ENCODE results near the gene GBF1. TPM values are rescaled to one million over a fixed set of nuclear protein-coding genes. Genes with fewer than 3 reads are reported as not detected.
A peak's percentile ranks its signal among the peaks of the same experiment; 100 is the strongest.

Gene GBF1
- total RNA-seq, 1 experiment from 2014 or later, result 50.6 TPM

- TF ChIP-seq CTCF (IDR thresholded peaks at IDR 0.05; ENCODE audit: unreplicated experiment), result no peak
- intact Hi-C loops (cut with micrococcal nuclease), result no loop called here
- Mint-ChIP-seq H3K36me3 (ENCODE audit: insufficient read depth, unreplicated experiment) (no peaks in the 10 kb centered on the region), H3K27ac (ENCODE audit: low read depth, unreplicated experiment) (no peak overlapping the region), H3K9me3 (ENCODE audit: unreplicated experiment) (no peaks in the 10 kb centered on the region), H3K4me1 (ENCODE audit: insufficient read depth, unreplicated experiment) (no peaks in the 10 kb centered on the region), H3K4me3 (ENCODE audit: unreplicated experiment) (no peak overlapping the region), H3K27me3 (ENCODE audit: insufficient read depth, unreplicated experiment) (peaks cover 22% of the 10 kb centered on the region)
- CTCF ChIA-PET, result interaction anchor here (0.6 to 4.5 kb wide), 4 partner anchors 9 to 266 kb away, joined by 3 to 24 read pairs (median 4); no protein-coding TSS in a partner anchor
- POLR2A ChIA-PET, result interaction anchor here (0.6 to 1.2 kb wide), 5 partner anchors 20 to 125 kb away, joined by 3 to 5 read pairs (median 3); no protein-coding TSS in a partner anchor
- BruUV-seq (replicated peaks), result no TSS peak
- no peak for DNase-seq (ENCODE audit: unreplicated experiment)
Measured at GRCh38 chr10:102219370-102219769, 26.0 kb upstream of the GBF1 start.

- CTCF ChIA-PET, result interaction anchor here (1.0 to 4.5 kb wide), 3 partner anchors 9 to 130 kb away, joined by 4 to 24 read pairs (median 10); no protein-coding TSS in a partner anchor
Measured at GRCh38 chr10:102220612-102221011, 24.7 kb upstream of the GBF1 start.

GRCh38 chr10:102222797-102223196 is 22.5 kb upstream of the GBF1 start:
- Mint-ChIP-seq H3K4me1 (ENCODE audit: insufficient read depth, unreplicated experiment) (peaks cover 22% of the 10 kb centered on the region), H3K4me3 (ENCODE audit: unreplicated experiment) (no peak overlapping the region), H3K36me3 (ENCODE audit: insufficient read depth, unreplicated experiment) (no peaks in the 10 kb centered on the region), H3K27me3 (ENCODE audit: insufficient read depth, unreplicated experiment) (peaks cover 30% of the 10 kb centered on the region), H3K27ac (ENCODE audit: low read depth, unreplicated experiment) (no peak overlapping the region), H3K9me3 (ENCODE audit: unreplicated experiment) (no peaks in the 10 kb centered on the region)
- intact Hi-C loops (cut with micrococcal nuclease), result loop anchor here (10.0 kb wide), 1 partner anchor 202 kb away; the partner anchor contains the start of gene FBXL15
- no TSS peak for BruUV-seq (replicated peaks)
- POLR2A ChIA-PET, result interaction anchor here (0.6 kb wide), 1 partner anchor 24 kb away, joined by 3 read pairs; no protein-coding TSS in a partner anchor
- DNase-seq (ENCODE audit: unreplicated experiment), result no peak
- CTCF ChIA-PET, result interaction anchor here (0.7 to 17.5 kb wide), 2 partner anchors 16 to 129 kb away, joined by 3 to 354 read pairs; no protein-coding TSS in a partner anchor
- no peak for TF ChIP-seq CTCF (IDR thresholded peaks at IDR 0.05; ENCODE audit: unreplicated experiment)

More at GRCh38 chr10:102220612-102221011, 24.7 kb upstream of the GBF1 start:
- DNase-seq (ENCODE audit: unreplicated experiment), result peak; percentile 21
- no peaks in the 10 kb centered on the region for H3K9me3 Mint-ChIP-seq (ENCODE audit: unreplicated experiment)
- POLR2A ChIA-PET, result interaction anchor here (0.5 kb wide), 1 partner anchor 89 kb away, joined by 3 read pairs; no protein-coding TSS in a partner anchor
- H3K4me3 Mint-ChIP-seq (ENCODE audit: unreplicated experiment), result no peak overlapping the region
- no peak for TF ChIP-seq CTCF (IDR thresholded peaks at IDR 0.05; ENCODE audit: unreplicated experiment)
- no peaks in the 10 kb centered on the region for H3K36me3 Mint-ChIP-seq (ENCODE audit: insufficient read depth, unreplicated experiment)
- H3K27ac Mint-ChIP-seq (ENCODE audit: low read depth, unreplicated experiment), result no peak overlapping the region
- intact Hi-C loops (cut with micrococcal nuclease), result loop anchor here (10.0 kb wide), 1 partner anchor 204 kb away; the partner anchor contains the start of gene FBXL15
- H3K27me3 Mint-ChIP-seq (ENCODE audit: insufficient read depth, unreplicated experiment), result peaks cover 25% of the 10 kb centered on the region
- no TSS peak for BruUV-seq (replicated peaks)
- H3K4me1 Mint-ChIP-seq (ENCODE audit: insufficient read depth, unreplicated experiment), result peaks cover 2% of the 10 kb centered on the region

GRCh38 chr10:102225646-102226541 is 19.4 kb upstream of the GBF1 start, which contains the start of gene ELOVL3:
Gene ELOVL3, plus strand, starts transcription at chr10:102226299. Its CDS starts 250 bp downstream, at chr10:102226549.
- Mint-ChIP-seq H3K27me3 (ENCODE audit: insufficient read depth, unreplicated experiment) (peaks cover 37% of the 10 kb centered on the region), H3K4me3 (ENCODE audit: unreplicated experiment) (peak within 1 kb of the TSS; percentile 62), H3K27ac (ENCODE audit: low read depth, unreplicated experiment) (no peak within 1 kb of the TSS), H3K4me1 (ENCODE audit: insufficient read depth, unreplicated experiment) (peaks cover 25% of the 10 kb centered on the region), H3K9me3 (ENCODE audit: unreplicated experiment) (no peaks in the 10 kb centered on the region), H3K36me3 (ENCODE audit: insufficient read depth, unreplicated experiment) (peaks cover 6% of the 10 kb centered on the region)
- no peak for TF ChIP-seq CTCF (IDR thresholded peaks at IDR 0.05; ENCODE audit: unreplicated experiment)
- ChIA-PET CTCF (interaction anchor here (0.5 to 17.5 kb wide), 14 partner anchors 14 to 349 kb away, joined by 3 to 354 read pairs (median 6); no protein-coding TSS in a partner anchor), POLR2A (interaction anchor here (0.5 to 2.7 kb wide), 7 partner anchors 14 to 416 kb away, joined by 3 to 14 read pairs (median 5); no protein-coding TSS in a partner anchor)
- intact Hi-C loops (cut with micrococcal nuclease), result loop anchor here (10.0 kb wide), 1 partner anchor 199 kb away; the partner anchor contains the start of gene FBXL15
- BruUV-seq (replicated peaks), result no TSS peak
- DNase-seq (ENCODE audit: unreplicated experiment), result peak; percentile 64
